ENCODE results near the gene KCNC1. TPM values are rescaled to one million over a fixed set of nuclear protein-coding genes. Genes with fewer than 3 reads are reported as not detected.

KCNC1 gene
- total RNA-seq, 3 donors from 2014 or later, result 0.29 to 0.66 (median 0.34) TPM

DNA sequence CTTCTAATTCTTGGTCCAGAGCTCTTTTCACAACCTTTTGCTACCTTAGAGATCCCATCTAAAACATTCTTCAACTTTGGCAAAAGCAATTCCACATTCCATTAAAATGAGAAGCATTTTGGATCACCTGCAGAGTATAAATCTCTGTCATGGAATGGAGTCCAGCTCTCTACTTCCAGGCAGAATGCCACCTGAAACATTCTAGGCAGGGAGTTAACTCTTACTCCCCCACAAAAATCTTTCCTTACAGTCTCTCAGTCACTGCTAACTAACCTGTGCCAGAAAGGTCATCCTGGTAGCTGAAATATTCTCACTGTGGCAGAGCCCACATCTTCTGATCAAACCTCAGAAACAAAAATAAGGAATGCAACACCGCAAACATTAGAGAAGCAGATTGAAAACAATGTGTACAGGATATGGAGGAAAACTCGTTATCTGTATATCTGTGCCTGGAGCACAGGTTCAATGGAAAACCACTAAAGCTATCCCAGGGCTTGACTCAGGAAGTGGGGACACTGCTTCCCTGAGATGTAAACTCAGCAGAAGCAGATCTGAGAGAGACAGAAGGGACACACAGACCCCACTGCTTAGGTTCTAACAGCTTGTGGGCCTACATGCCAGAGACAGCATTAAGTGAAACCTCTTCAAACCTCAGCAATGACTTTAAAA lies 78.9 kb downstream of the KCNC1 start:
- TF ChIP-seq, protein P1, sequence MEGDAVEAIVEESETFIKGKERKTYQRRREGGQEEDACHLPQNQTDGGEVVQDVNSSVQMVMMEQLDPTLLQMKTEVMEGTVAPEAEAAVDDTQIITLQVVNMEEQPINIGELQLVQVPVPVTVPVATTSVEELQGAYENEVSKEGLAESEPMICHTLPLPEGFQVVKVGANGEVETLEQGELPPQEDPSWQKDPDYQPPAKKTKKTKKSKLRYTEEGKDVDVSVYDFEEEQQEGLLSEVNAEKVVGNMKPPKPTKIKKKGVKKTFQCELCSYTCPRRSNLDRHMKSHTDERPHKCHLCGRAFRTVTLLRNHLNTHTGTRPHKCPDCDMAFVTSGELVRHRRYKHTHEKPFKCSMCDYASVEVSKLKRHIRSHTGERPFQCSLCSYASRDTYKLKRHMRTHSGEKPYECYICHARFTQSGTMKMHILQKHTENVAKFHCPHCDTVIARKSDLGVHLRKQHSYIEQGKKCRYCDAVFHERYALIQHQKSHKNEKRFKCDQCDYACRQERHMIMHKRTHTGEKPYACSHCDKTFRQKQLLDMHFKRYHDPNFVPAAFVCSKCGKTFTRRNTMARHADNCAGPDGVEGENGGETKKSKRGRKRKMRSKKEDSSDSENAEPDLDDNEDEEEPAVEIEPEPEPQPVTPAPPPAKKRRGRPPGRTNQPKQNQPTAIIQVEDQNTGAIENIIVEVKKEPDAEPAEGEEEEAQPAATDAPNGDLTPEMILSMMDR (IDR thresholded peaks at IDR 0.05), result no peak
- intact Hi-C loops (cut with DNase I, micrococcal nuclease), result no loop called here
- Histone ChIP-seq H3K4me1 (ENCODE audit: low read depth) (peaks cover 15% of the 10 kb centered on the region), H3K4me3 (no peak overlapping the region), H3K36me3 (ENCODE audit: low read depth) (no peaks in the 10 kb centered on the region), H3K9me3 (no peaks in the 10 kb centered on the region)
- no peak for ATAC-seq
- DNase-seq, result no peak

DNA sequence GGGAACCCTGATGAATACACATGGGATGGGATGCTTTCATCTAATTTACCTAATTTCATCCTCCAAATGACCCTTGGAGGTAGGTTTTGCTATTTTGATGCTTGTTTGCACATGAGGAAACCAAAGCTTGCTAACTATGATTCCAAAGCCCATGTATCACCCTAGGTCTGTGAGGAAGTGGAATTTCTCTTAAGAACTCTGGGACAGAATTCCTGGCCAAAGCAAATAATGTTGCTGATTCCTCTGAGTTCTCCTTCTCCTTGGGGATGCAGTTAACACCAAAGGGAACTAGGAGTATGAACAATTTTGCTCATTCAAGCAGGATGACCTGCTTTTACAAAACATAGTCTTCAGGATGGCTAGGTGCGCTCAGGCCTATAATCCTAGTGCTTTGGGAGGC lies 80.0 kb downstream of the KCNC1 start:
- H3K9me3 ChIP-seq, result no peaks in the 10 kb centered on the region
- no peak overlapping the region for H3K4me3 ChIP-seq
- TF ChIP-seq, protein P1 (IDR thresholded peaks at IDR 0.05), result no peak
- ATAC-seq (no peak), DNase-seq (no peak)
- peaks cover 15% of the 10 kb centered on the region for H3K4me1 ChIP-seq (ENCODE audit: low read depth)
- no peaks in the 10 kb centered on the region for H3K36me3 ChIP-seq (ENCODE audit: low read depth)
- intact Hi-C loops (cut with DNase I, micrococcal nuclease), result no loop called here

DNA sequence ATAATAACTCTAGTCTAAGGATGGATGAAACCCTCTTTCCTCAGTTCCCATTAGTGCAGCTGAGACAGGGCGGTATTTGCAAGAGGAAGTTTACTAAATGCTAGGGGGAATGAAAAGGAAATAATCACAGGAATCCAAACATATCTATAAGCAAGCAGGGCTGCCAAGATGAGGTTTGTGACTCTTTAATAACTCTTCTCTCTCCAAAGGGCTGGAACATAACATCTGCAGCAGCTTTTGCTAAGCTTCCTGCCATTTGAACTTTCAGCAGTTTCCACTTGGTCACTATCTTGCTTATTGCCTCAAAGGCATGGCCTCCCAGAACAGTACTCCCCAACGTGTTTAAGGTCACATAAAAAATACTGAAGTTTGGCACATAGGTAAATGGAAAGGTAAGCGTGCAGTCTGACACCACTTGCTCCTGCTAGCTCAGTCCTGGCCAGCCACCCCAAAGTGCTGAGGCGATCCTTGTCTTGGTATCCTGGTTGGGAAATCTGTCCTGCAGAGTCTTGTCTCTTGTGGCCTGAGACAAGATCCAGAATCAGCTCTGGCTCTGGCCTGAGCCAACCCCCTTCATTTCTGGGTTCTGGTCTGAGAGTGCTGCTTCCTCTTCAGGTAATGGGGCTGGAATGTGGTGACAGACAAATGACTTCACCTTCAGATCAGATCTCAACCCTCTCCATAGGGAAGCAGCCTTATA lies 81.8 kb downstream of the KCNC1 start:
- ATAC-seq (no peak), DNase-seq (no peak)
- H3K4me3 ChIP-seq, result no peak overlapping the region
- peaks cover 15% of the 10 kb centered on the region for H3K4me1 ChIP-seq (ENCODE audit: low read depth)
- intact Hi-C loops (cut with DNase I, micrococcal nuclease), result no loop called here
- no peaks in the 10 kb centered on the region for H3K36me3 ChIP-seq (ENCODE audit: low read depth)
- TF ChIP-seq, protein P1 (IDR thresholded peaks at IDR 0.05), result no peak
- no peaks in the 10 kb centered on the region for H3K9me3 ChIP-seq

DNA sequence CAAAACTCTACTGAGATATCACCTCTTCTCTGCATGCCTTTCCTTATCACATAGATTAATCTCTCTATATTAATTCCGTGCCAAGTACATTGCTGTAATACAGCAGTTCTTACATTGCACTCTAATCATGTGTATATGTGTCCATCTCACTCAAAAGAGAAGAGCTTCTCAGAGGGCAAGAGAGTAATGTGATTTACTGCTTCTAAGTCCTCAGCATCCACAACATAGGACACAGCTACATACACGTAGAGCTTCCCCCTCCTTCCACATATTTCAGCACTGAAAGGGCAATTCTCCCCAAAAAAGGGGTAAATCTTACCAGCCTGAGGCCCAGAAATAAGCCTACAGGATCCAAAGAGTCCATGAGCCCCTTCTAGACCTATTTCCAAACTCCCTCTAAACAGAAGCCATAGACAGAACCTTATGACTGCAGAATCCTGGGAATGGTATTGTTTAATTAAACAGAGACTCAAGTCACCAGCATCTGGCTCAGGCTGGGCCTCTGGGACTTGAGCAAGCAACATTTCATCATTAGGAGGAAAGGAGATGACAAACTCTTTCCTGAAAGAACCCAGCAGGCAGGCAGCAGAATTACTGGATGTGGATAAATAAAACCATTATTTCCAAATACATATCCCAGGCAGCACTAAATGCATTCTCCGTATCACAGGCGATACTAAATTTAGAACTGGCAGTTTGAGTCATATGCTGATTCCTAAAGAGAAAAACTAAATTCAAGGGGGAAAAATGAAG lies 87.2 kb downstream of the KCNC1 start:
- Histone ChIP-seq H3K4me1 (ENCODE audit: low read depth) (no peaks in the 10 kb centered on the region), H3K9me3 (no peaks in the 10 kb centered on the region), H3K4me3 (no peak overlapping the region), H3K36me3 (ENCODE audit: low read depth) (no peaks in the 10 kb centered on the region)
- intact Hi-C loops (cut with DNase I, micrococcal nuclease), result no loop called here
- DNase-seq, result no peak
- TF ChIP-seq, protein P1 (IDR thresholded peaks at IDR 0.05), result no peak
- ATAC-seq, result no peak

DNA sequence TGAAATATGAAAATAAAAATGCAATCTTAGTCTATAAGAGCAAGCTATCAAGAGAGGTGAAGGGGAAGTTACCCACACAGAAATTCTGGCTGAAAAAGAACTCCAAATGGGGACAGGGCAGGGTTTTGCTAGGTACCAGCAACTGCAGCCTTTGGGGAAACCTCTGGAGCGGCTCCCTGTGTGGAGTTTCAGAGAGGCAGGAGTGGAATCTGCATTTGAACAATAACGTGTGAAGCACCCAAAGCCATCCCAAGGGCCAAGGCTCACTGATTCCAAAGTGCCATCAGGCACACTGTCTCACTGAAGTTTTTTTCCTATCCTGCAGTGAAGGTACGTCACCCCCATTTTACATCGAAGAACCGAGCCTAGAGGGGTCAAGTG lies 87.8 kb downstream of the KCNC1 start:
- Histone ChIP-seq H3K4me1 (ENCODE audit: low read depth) (no peaks in the 10 kb centered on the region), H3K9me3 (no peaks in the 10 kb centered on the region), H3K36me3 (ENCODE audit: low read depth) (no peaks in the 10 kb centered on the region), H3K4me3 (no peak overlapping the region)
- no peak for ATAC-seq
- no peak for DNase-seq
- intact Hi-C loops (cut with DNase I, micrococcal nuclease), result no loop called here
- TF ChIP-seq, protein P1 (IDR thresholded peaks at IDR 0.05), result no peak
